ENCODE measurements around the gene HOXC12. TPM values are rescaled to one million over a fixed set of nuclear protein-coding genes. Genes with fewer than 3 reads are reported as not detected.
A peak's percentile ranks its signal among the peaks of the same experiment; 100 is the strongest.

Gene HOXC12
- total RNA-seq, 1 experiment from 2014 or later, result not detected

DNA sequence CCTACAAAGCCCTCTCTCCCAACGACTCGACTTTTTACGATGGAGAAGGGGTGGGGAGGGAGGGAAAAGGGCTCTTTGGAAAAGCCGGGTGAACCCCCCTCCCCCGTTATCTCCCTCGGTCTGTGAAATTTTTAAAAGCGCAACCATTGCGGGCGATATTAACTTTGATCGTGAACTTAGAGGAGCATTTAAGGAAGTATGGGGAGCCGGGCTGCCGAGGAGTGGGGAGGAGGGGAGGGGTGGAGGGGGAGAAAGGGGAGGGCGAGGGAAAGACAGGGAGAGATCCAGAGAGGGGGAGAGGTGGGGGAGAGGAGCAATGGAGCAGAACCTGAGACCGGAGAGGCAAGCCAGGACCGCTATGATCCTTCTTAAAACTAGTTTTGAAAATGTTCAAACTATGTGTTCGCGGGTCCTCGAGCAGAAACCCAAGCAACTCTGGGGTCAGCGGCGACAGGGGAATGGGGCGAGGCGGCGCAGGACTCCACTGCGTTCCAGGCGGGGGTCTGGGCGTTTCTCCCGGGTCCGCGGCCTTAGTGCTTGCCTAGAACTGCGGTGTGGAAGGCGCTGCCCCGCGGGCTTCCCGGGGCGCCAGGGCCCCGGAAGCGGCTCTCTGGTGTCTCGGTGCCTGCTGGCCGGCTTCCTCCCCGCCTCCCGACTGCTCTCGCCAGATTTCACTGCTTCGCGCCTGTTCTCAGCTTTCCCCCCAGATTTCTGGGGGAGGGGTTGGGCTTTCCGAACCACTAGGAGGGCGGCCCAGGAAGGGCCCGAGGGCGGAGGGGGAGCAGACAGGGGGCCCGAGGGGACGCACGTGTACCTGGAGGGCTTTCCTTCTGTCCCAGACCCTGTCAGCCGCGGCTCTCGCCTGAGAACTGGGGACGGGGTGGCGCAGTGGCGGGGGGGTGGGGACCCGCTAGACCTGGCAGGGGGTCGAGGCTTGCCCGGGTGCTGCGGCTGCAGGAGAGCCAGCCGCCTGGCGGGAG, 19.7 kb downstream of the HOXC12 start, which contains the start of gene HOTAIR:
Gene HOTAIR, minus strand, starts transcription at position 871 of the 980 bp plus-strand sequence.
- H3K36me3 Mint-ChIP-seq, result no peaks in the 10 kb centered on the region
- peaks cover 23% of the 10 kb centered on the region for H3K4me1 Mint-ChIP-seq
- POLR2A ChIA-PET, result no interaction called here
- H3K9me3 Mint-ChIP-seq, result no peaks in the 10 kb centered on the region
- H3K27me3 Mint-ChIP-seq (ENCODE audit: low read depth), result peaks cover 100% of the 10 kb centered on the region
- ATAC-seq (no peak; the same call in 1 of the 2 replicates), DNase-seq (ENCODE audit: low spot score) (no peak)
- H3K4me3 Mint-ChIP-seq, result peak within 1 kb of the TSS; percentile 58
- H3K27ac Mint-ChIP-seq, result no peak within 1 kb of the TSS
- CTCF ChIA-PET, result interaction anchor here (0.6 kb wide), 1 partner anchor 245 kb away, joined by 4 read pairs; no protein-coding TSS in a partner anchor
- TF ChIP-seq ETV6 (CRISPR knock-in tag; IDR thresholded peaks at IDR 0.05) (no peak), PRRX2 (CRISPR knock-in tag; IDR thresholded peaks at IDR 0.05) (no peak), SMAD3 (CRISPR knock-in tag; IDR thresholded peaks at IDR 0.05; ENCODE audit: borderline replicate concordance) (no peak), SOX15 (CRISPR knock-in tag; IDR thresholded peaks at IDR 0.05) (no peak), ZNF263 (CRISPR knock-in tag; IDR thresholded peaks at IDR 0.05; ENCODE audit: low read depth) (no peak), GTF2I (CRISPR knock-in tag; conservative IDR thresholded peaks at IDR 0.05) (no peak), JUN (CRISPR knock-in tag; IDR thresholded peaks at IDR 0.05) (no peak), GRHL2 (CRISPR knock-in tag; IDR thresholded peaks at IDR 0.05; ENCODE audit: insufficient replicate concordance, severe bottlenecking) (no peak), NR3C1 (CRISPR knock-in tag; conservative IDR thresholded peaks at IDR 0.05; ENCODE audit: low read depth) (no peak), ZNF396 (CRISPR knock-in tag; IDR thresholded peaks at IDR 0.05; ENCODE audit: borderline replicate concordance) (no peak), TEAD4 (CRISPR knock-in tag; IDR thresholded peaks at IDR 0.05) (no peak)
- TF ChIP-seq, protein P1, sequence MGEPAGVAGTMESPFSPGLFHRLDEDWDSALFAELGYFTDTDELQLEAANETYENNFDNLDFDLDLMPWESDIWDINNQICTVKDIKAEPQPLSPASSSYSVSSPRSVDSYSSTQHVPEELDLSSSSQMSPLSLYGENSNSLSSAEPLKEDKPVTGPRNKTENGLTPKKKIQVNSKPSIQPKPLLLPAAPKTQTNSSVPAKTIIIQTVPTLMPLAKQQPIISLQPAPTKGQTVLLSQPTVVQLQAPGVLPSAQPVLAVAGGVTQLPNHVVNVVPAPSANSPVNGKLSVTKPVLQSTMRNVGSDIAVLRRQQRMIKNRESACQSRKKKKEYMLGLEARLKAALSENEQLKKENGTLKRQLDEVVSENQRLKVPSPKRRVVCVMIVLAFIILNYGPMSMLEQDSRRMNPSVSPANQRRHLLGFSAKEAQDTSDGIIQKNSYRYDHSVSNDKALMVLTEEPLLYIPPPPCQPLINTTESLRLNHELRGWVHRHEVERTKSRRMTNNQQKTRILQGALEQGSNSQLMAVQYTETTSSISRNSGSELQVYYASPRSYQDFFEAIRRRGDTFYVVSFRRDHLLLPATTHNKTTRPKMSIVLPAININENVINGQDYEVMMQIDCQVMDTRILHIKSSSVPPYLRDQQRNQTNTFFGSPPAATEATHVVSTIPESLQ (CRISPR knock-in tag; IDR thresholded peaks at IDR 0.05), result no peak
- TF ChIP-seq, protein P2, sequence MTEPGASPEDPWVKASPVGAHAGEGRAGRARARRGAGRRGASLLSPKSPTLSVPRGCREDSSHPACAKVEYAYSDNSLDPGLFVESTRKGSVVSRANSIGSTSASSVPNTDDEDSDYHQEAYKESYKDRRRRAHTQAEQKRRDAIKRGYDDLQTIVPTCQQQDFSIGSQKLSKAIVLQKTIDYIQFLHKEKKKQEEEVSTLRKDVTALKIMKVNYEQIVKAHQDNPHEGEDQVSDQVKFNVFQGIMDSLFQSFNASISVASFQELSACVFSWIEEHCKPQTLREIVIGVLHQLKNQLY (CRISPR knock-in tag; IDR thresholded peaks at IDR 0.05), result no peak
- TF ChIP-seq, protein P3, sequence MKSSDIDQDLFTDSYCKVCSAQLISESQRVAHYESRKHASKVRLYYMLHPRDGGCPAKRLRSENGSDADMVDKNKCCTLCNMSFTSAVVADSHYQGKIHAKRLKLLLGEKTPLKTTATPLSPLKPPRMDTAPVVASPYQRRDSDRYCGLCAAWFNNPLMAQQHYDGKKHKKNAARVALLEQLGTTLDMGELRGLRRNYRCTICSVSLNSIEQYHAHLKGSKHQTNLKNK (CRISPR knock-in tag; IDR thresholded peaks at IDR 0.05), result no peak
- TF ChIP-seq, protein P4, sequence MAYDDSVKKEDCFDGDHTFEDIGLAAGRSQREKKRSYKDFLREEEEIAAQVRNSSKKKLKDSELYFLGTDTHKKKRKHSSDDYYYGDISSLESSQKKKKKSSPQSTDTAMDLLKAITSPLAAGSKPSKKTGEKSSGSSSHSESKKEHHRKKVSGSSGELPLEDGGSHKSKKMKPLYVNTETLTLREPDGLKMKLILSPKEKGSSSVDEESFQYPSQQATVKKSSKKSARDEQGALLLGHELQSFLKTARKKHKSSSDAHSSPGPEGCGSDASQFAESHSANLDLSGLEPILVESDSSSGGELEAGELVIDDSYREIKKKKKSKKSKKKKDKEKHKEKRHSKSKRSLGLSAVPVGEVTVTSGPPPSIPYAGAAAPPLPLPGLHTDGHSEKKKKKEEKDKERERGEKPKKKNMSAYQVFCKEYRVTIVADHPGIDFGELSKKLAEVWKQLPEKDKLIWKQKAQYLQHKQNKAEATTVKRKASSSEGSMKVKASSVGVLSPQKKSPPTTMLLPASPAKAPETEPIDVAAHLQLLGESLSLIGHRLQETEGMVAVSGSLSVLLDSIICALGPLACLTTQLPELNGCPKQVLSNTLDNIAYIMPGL (CRISPR knock-in tag; IDR thresholded peaks at IDR 0.05), result no peak
- TF ChIP-seq, protein P5, sequence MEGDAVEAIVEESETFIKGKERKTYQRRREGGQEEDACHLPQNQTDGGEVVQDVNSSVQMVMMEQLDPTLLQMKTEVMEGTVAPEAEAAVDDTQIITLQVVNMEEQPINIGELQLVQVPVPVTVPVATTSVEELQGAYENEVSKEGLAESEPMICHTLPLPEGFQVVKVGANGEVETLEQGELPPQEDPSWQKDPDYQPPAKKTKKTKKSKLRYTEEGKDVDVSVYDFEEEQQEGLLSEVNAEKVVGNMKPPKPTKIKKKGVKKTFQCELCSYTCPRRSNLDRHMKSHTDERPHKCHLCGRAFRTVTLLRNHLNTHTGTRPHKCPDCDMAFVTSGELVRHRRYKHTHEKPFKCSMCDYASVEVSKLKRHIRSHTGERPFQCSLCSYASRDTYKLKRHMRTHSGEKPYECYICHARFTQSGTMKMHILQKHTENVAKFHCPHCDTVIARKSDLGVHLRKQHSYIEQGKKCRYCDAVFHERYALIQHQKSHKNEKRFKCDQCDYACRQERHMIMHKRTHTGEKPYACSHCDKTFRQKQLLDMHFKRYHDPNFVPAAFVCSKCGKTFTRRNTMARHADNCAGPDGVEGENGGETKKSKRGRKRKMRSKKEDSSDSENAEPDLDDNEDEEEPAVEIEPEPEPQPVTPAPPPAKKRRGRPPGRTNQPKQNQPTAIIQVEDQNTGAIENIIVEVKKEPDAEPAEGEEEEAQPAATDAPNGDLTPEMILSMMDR (IDR thresholded peaks at IDR 0.05), result no peak
- TF ChIP-seq, protein P6, sequence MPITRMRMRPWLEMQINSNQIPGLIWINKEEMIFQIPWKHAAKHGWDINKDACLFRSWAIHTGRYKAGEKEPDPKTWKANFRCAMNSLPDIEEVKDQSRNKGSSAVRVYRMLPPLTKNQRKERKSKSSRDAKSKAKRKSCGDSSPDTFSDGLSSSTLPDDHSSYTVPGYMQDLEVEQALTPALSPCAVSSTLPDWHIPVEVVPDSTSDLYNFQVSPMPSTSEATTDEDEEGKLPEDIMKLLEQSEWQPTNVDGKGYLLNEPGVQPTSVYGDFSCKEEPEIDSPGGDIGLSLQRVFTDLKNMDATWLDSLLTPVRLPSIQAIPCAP (CRISPR knock-in tag; IDR thresholded peaks at IDR 0.05), result no peak

All from WTC11 (cell line).